Neutrophil (primary cell): Measurements from ENCODE around the gene ASIC2.

ENCODE experiments used
- H3K27ac ChIP-seq: fragments of 200-600 bp; sonication (generic); 2 replicates; pipeline ENCODE4 v1.5.1; 2016; ENCODE audit warnings: mild to moderate bottlenecking, moderate library complexity
- H3K27me3 ChIP-seq: fragments of 200-600 bp; sonication (generic); 2 replicates; pipeline ENCODE4 v1.6.0; 2016; ENCODE audit warnings: mild to moderate bottlenecking
- H3K36me3 ChIP-seq: fragments of 200-600 bp; sonication (generic); 2 replicates; pipeline ENCODE4 v1.5.1; 2017
- H3K4me1 ChIP-seq, 2 experiments: fragments of 200-600 bp in 1 of 2; sonication (generic) in 1 of 2; 1 replicate in 1 of 2; 2 replicates in 1 of 2; pipeline versions ENCODE4 v1.5.1 to v1.6.1; 2013 to 2016; ENCODE audit warnings: low read depth in 1 of 2, low read length in 1 of 2, mild to moderate bottlenecking in 1 of 2, moderate library complexity in 1 of 2; ENCODE audit not compliant: control insufficient read depth in 1 of 2, insufficient read depth in 1 of 2
- H3K4me3 ChIP-seq, 2 experiments: fragments of 200-600 bp in 1 of 2; sonication (generic) in 1 of 2; 1 replicate in 1 of 2; 2 replicates in 1 of 2; pipeline ENCODE4 v1.5.1; 2013 to 2016; ENCODE audit warnings: low read depth in 1 of 2, low read length in 1 of 2, mild to moderate bottlenecking in 1 of 2, moderate library complexity in 1 of 2
- H3K9me3 ChIP-seq: fragments of 200-600 bp; sonication (generic); 2 replicates; pipeline ENCODE4 v1.5.1; 2016
- CTCF ChIP-seq: fragments of 200-600 bp; sonication (generic); IDR thresholded peaks from 2 replicates; pipeline ENCODE4 v1.5.1; 2016; ENCODE audit warnings: antibody characterized with exemption

ASIC2 gene

GRCh38 chr17:33138627-33139026, 154.5 kb downstream of the ASIC2 start:
- Histone ChIP-seq H3K36me3 (no peaks in the 10 kb centered on the region), H3K27ac (no peak overlapping the region), H3K27me3 (no peaks in the 10 kb centered on the region), H3K4me1 (no peaks in the 10 kb centered on the region), H3K9me3 (no peaks in the 10 kb centered on the region), H3K4me3 (no peak overlapping the region)
- TF ChIP-seq CTCF = no peak

GRCh38 chr17:33137426-33137825, 155.7 kb downstream of the ASIC2 start:
- H3K4me1 ChIP-seq = no peaks in the 10 kb centered on the region
- H3K9me3 ChIP-seq = no peaks in the 10 kb centered on the region
- no peak for TF ChIP-seq CTCF

GRCh38 chr17:33135691-33136090, 157.4 kb downstream of the ASIC2 start:
- H3K27me3 ChIP-seq = peaks cover under 1% of the 10 kb centered on the region
- H3K9me3 ChIP-seq = no peaks in the 10 kb centered on the region
- no peak overlapping the region for H3K4me3 ChIP-seq

More at GRCh38 chr17:33137426-33137825, 155.7 kb downstream of the ASIC2 start:
- Histone ChIP-seq H3K4me3 (no peak overlapping the region), H3K27me3 (no peaks in the 10 kb centered on the region), H3K36me3 (no peaks in the 10 kb centered on the region), H3K27ac (no peak overlapping the region)

GRCh38 chr17:33131620-33132019, 161.5 kb downstream of the ASIC2 start:
- Histone ChIP-seq H3K4me1 (no peaks in the 10 kb centered on the region), H3K36me3 (no peaks in the 10 kb centered on the region), H3K9me3 (no peaks in the 10 kb centered on the region), H3K27me3 (peaks cover 19% of the 10 kb centered on the region), H3K4me3 (no peak overlapping the region), H3K27ac (no peak overlapping the region)
- TF ChIP-seq CTCF = no peak

More at GRCh38 chr17:33135691-33136090, 157.4 kb downstream of the ASIC2 start:
- TF ChIP-seq CTCF = no peak
- no peak overlapping the region for H3K27ac ChIP-seq
- H3K36me3 ChIP-seq = no peaks in the 10 kb centered on the region
- H3K4me1 ChIP-seq = no peaks in the 10 kb centered on the region

- Histone ChIP-seq H3K27me3 (peaks cover 19% of the 10 kb centered on the region), H3K4me1 (no peaks in the 10 kb centered on the region), H3K36me3 (no peaks in the 10 kb centered on the region), H3K27ac (no peak overlapping the region), H3K4me3 (no peak overlapping the region), H3K9me3 (no peaks in the 10 kb centered on the region)
- TF ChIP-seq CTCF = no peak
Observed at GRCh38 chr17:33127706-33128105, 165.4 kb downstream of the ASIC2 start.

GRCh38 chr17:33126086-33126485, 167.0 kb downstream of the ASIC2 start:
- H3K4me3 ChIP-seq = no peak overlapping the region
- H3K27ac ChIP-seq = no peak overlapping the region
- peaks cover 28% of the 10 kb centered on the region for H3K27me3 ChIP-seq
- no peak for TF ChIP-seq CTCF
- H3K9me3 ChIP-seq = no peaks in the 10 kb centered on the region
- no peaks in the 10 kb centered on the region for H3K36me3 ChIP-seq
- H3K4me1 ChIP-seq = no peaks in the 10 kb centered on the region
